ENCODE results near the gene PNO1. TPM values are rescaled to one million over a fixed set of nuclear protein-coding genes. Genes with fewer than 3 reads are reported as not detected.

Gene PNO1
- total RNA-seq, 3 donors from 2014 or later: 15.4 to 29.5 (median 18.9) TPM

GRCh38 chr2:68177541-68177940, 19.9 kb downstream of the PNO1 start:
- DNase-seq (ENCODE audit: low spot score in 2 of 2): no peak
- Histone ChIP-seq H3K27me3 (no peaks in the 10 kb centered on the region), H3K9me3 (no peaks in the 10 kb centered on the region), H3K27ac (no peak overlapping the region), H3K4me1 (no peaks in the 10 kb centered on the region), H3K4me3 (no peak overlapping the region), H3K36me3 (peaks cover 6% of the 10 kb centered on the region)
- no peak for TF ChIP-seq POLR2A (IDR thresholded peaks at IDR 0.05)
- TF ChIP-seq POLR2AphosphoS5 (IDR thresholded peaks at IDR 0.05): no peak
- TF ChIP-seq, protein P1, sequence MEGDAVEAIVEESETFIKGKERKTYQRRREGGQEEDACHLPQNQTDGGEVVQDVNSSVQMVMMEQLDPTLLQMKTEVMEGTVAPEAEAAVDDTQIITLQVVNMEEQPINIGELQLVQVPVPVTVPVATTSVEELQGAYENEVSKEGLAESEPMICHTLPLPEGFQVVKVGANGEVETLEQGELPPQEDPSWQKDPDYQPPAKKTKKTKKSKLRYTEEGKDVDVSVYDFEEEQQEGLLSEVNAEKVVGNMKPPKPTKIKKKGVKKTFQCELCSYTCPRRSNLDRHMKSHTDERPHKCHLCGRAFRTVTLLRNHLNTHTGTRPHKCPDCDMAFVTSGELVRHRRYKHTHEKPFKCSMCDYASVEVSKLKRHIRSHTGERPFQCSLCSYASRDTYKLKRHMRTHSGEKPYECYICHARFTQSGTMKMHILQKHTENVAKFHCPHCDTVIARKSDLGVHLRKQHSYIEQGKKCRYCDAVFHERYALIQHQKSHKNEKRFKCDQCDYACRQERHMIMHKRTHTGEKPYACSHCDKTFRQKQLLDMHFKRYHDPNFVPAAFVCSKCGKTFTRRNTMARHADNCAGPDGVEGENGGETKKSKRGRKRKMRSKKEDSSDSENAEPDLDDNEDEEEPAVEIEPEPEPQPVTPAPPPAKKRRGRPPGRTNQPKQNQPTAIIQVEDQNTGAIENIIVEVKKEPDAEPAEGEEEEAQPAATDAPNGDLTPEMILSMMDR (IDR thresholded peaks at IDR 0.05): no peak
- intact Hi-C loops (cut with DNase I; ENCODE audit: low total_unique reads): no loop called here

GRCh38 chr2:68178432-68178831, 20.7 kb downstream of the PNO1 start:
- Histone ChIP-seq H3K27me3 (no peaks in the 10 kb centered on the region), H3K4me1 (no peaks in the 10 kb centered on the region), H3K36me3 (peaks cover 6% of the 10 kb centered on the region), H3K4me3 (no peak overlapping the region), H3K27ac (no peak overlapping the region), H3K9me3 (no peaks in the 10 kb centered on the region)
- DNase-seq (ENCODE audit: low spot score in 2 of 2): no peak
- TF ChIP-seq, protein P1 (IDR thresholded peaks at IDR 0.05): no peak
- TF ChIP-seq POLR2AphosphoS5 (IDR thresholded peaks at IDR 0.05) (no peak), POLR2A (IDR thresholded peaks at IDR 0.05) (no peak)
- intact Hi-C loops (cut with DNase I; ENCODE audit: low total_unique reads): no loop called here

DNA sequence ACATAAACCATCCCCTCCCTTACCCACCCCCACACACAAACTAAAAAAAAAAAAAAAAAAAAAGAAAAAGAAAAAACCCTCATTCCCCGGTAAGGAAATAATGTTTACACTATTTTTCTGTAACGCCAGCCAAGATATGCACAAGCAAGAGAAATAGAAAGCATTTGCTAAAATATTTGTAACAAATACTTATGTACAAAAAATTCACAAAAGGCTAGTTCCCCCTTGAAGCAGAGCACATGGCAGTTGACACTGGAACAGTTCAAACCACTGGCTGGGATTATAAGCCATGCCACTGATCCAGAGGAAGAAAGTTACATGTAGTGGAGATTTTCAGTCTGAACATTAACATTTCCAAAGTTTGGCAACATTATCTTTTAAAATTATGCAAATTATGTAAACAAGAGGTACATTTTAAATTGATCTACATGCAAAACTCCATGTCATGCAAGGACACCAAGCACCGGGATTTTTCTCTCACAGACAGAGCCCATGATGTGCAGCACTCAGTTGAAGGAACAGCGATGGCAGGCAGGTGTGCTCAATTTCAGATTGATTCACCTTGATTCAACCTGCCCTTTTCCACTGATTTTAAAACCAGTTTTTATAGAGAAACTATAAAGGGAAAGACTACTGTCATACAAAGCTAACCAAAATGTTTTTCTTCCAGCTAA, 21.4 kb downstream of the PNO1 start:
- no peaks in the 10 kb centered on the region for H3K9me3 ChIP-seq
- H3K36me3 ChIP-seq: peaks cover 6% of the 10 kb centered on the region
- intact Hi-C loops (cut with DNase I; ENCODE audit: low total_unique reads): no loop called here
- no peaks in the 10 kb centered on the region for H3K4me1 ChIP-seq
- DNase-seq (ENCODE audit: low spot score in 2 of 2): no peak
- H3K4me3 ChIP-seq: no peak overlapping the region
- H3K27me3 ChIP-seq: no peaks in the 10 kb centered on the region
- H3K27ac ChIP-seq: no peak overlapping the region
- TF ChIP-seq, protein P1 (IDR thresholded peaks at IDR 0.05): no peak
- no peak for TF ChIP-seq POLR2AphosphoS5 (IDR thresholded peaks at IDR 0.05)
- TF ChIP-seq POLR2A (IDR thresholded peaks at IDR 0.05): no peak

DNA sequence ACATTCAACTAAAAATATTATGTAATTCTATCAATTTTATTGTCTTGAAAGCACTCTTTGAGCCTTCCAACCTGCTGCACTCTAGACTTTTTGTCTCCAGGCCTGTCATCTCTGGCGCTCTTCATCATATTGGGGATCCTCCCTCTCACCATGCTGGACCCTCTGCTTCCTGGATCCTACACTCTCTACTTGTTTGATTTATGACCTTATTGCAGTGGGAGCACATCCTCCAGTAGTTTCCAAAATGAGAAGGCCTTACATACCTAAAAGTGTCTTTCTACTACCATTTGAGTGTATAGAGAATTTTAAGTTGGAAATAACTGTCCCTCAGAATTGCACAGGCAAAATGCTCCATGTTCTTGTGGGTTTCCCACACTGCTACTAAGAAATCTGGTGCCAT, 25.2 kb downstream of the PNO1 start:
- intact Hi-C loops (cut with DNase I; ENCODE audit: low total_unique reads): no loop called here
- no peaks in the 10 kb centered on the region for H3K4me1 ChIP-seq
- H3K27ac ChIP-seq: no peak overlapping the region
- H3K4me3 ChIP-seq: no peak overlapping the region
- H3K36me3 ChIP-seq: peaks cover 6% of the 10 kb centered on the region
- no peaks in the 10 kb centered on the region for H3K27me3 ChIP-seq
- TF ChIP-seq POLR2A (IDR thresholded peaks at IDR 0.05): no peak
- no peak for TF ChIP-seq POLR2AphosphoS5 (IDR thresholded peaks at IDR 0.05)
- TF ChIP-seq, protein P1 (IDR thresholded peaks at IDR 0.05): no peak
- no peaks in the 10 kb centered on the region for H3K9me3 ChIP-seq
- no peak for DNase-seq (ENCODE audit: low spot score in 2 of 2)

- Histone ChIP-seq H3K36me3 (no peaks in the 10 kb centered on the region), H3K4me1 (no peaks in the 10 kb centered on the region), H3K27ac (no peak overlapping the region), H3K9me3 (no peaks in the 10 kb centered on the region), H3K27me3 (no peaks in the 10 kb centered on the region), H3K4me3 (no peak overlapping the region)
- intact Hi-C loops (cut with DNase I; ENCODE audit: low total_unique reads): no loop called here
- no peak for DNase-seq (ENCODE audit: low spot score in 2 of 2)
- TF ChIP-seq, protein P1 (IDR thresholded peaks at IDR 0.05): no peak
- TF ChIP-seq POLR2A (IDR thresholded peaks at IDR 0.05): no peak
- no peak for TF ChIP-seq POLR2AphosphoS5 (IDR thresholded peaks at IDR 0.05)
Measured at GRCh38 chr2:68185541-68186164, 28.0 kb downstream of the PNO1 start.
